Mesangial cell (primary cell): ENCODE data around the gene KRTAP2-2. TPM values are rescaled to one million over a fixed set of nuclear protein-coding genes. Genes with fewer than 3 reads are reported as not detected.

Source experiments
- total RNA-seq: library from RNA; depleted of rRNA; stranded (reverse); fragments of >200 nt; gene quantifications from 2 replicates; pipeline ENCODE4 v1.2.3, GENCODE V29; 2015

KRTAP2-2 gene
- not detected in 2 replicates for total RNA-seq

GRCh38 chr17:41055130-41055529 lies at the start of gene KRTAP2-2:
KRTAP2-2 (minus strand) TSS chr17:41055230; CDS start chr17:41055211, 19 bp downstream.

GRCh38 chr17:41101586-41102259 lies 46.7 kb upstream of the KRTAP2-2 start, which contains the start of gene KRTAP4-16:
KRTAP4-16 (minus strand) TSS chr17:41102209; CDS start chr17:41102209, 0 bp downstream.

GRCh38 chr17:41098042-41098441 lies 43.0 kb upstream of the KRTAP2-2 start, which contains the start of gene KRTAP4-8:
KRTAP4-8 (minus strand) TSS chr17:41098142; CDS start chr17:41098084, 58 bp downstream.

GRCh38 chr17:41084100-41084856 lies 29.2 kb upstream of the KRTAP2-2 start, which contains the start of gene KRTAP4-7:
KRTAP4-7 (plus strand) TSS chr17:41084150; CDS start chr17:41084207, 57 bp downstream.

GRCh38 chr17:41065829-41066624 lies 11.0 kb upstream of the KRTAP2-2 start, which contains the start of gene KRTAP2-4:
KRTAP2-4 (minus strand) TSS chr17:41065879; CDS start chr17:41065845, 34 bp downstream.

GRCh38 chr17:41060052-41060604 lies 5.1 kb upstream of the KRTAP2-2 start, which contains the start of gene KRTAP2-3:
KRTAP2-3 (minus strand) TSS chr17:41060114; CDS start chr17:41060050, 64 bp downstream.

GRCh38 chr17:41046735-41047465 lies 8.1 kb downstream of the KRTAP2-2 start, which contains the start of gene KRTAP2-1:
KRTAP2-1 (minus strand) TSS chr17:41047316; CDS start chr17:41047267, 49 bp downstream.

GRCh38 chr17:41040783-41041571 lies 14.1 kb downstream of the KRTAP2-2 start, which contains the start of gene KRTAP1-1:
KRTAP1-1 (minus strand) TSS chr17:41041450; CDS start chr17:41041397, 53 bp downstream.

GRCh38 chr17:41034346-41034935 lies 20.6 kb downstream of the KRTAP2-2 start, which contains the start of gene KRTAP1-3:
KRTAP1-3 (minus strand) TSS chr17:41034874; CDS start chr17:41034821, 53 bp downstream.

GRCh38 chr17:41029633-41030245 lies 25.3 kb downstream of the KRTAP2-2 start, which contains the start of gene KRTAP1-4:
KRTAP1-4 (minus strand) TSS chr17:41030195; CDS start chr17:41030078, 117 bp downstream.

GRCh38 chr17:41026715-41027471 lies 28.1 kb downstream of the KRTAP2-2 start, which contains the start of gene KRTAP1-5:
KRTAP1-5 (minus strand) TSS chr17:41027208; CDS start chr17:41027155, 53 bp downstream.

GRCh38 chr17:41008811-41009210 lies 46.2 kb downstream of the KRTAP2-2 start, which contains the start of gene KRTAP3-1:
KRTAP3-1 (minus strand) TSS chr17:41009128; CDS start chr17:41009074, 54 bp downstream.

Other genes starting within 250 kb of the KRTAP2-2 start
- gene KRT10, start 232.6 kb downstream of the KRTAP2-2 start, total RNA-seq, result 10.3 and 49.9 TPM in 2 replicates
- gene KRT12, start 188.0 kb downstream of the KRTAP2-2 start, total RNA-seq, result 0.13 TPM in 1 of 2 replicates, not detected in the other
- under 0.01 TPM in 1 of 2 replicates, not detected in the other for gene KRT20, start 170.0 kb downstream of the KRTAP2-2 start, total RNA-seq
- gene KRT23, start 117.6 kb downstream of the KRTAP2-2 start, total RNA-seq, result 0.76 TPM in 1 of 2 replicates, not detected in the other
- not detected in 2 replicates for gene KRT39, start 88.3 kb downstream of the KRTAP2-2 start, total RNA-seq
- not detected in 2 replicates for gene KRT40, start 70.9 kb downstream of the KRTAP2-2 start, total RNA-seq
- not detected in 2 replicates for gene KRTAP3-3, start 61.1 kb downstream of the KRTAP2-2 start, total RNA-seq
- not detected in 2 replicates for gene KRTAP3-2, start 55.3 kb downstream of the KRTAP2-2 start, total RNA-seq
- not detected in 2 replicates for gene KRTAP3-1, start 46.1 kb downstream of the KRTAP2-2 start, total RNA-seq
- gene KRTAP1-5, start 28.0 kb downstream of the KRTAP2-2 start, total RNA-seq, result not detected in 2 replicates
- gene KRTAP1-4, start 25.0 kb downstream of the KRTAP2-2 start, total RNA-seq, result not detected in 2 replicates
- gene KRTAP1-3, start 20.4 kb downstream of the KRTAP2-2 start, total RNA-seq, result not detected in 2 replicates
- gene KRTAP1-1, start 13.8 kb downstream of the KRTAP2-2 start, total RNA-seq, result not detected in 2 replicates
- gene KRTAP2-1, start 7.9 kb downstream of the KRTAP2-2 start, total RNA-seq, result not detected in 2 replicates
- gene KRTAP2-3, start 4.9 kb upstream of the KRTAP2-2 start, total RNA-seq, result 0.13 and 2.6 TPM in 2 replicates
- gene KRTAP2-4, start 10.6 kb upstream of the KRTAP2-2 start, total RNA-seq, result not detected in 2 replicates
- gene KRTAP4-7, start 28.9 kb upstream of the KRTAP2-2 start, total RNA-seq, result not detected in 2 replicates
- not detected in 2 replicates for gene KRTAP4-8, start 42.9 kb upstream of the KRTAP2-2 start, total RNA-seq
- not detected in 2 replicates for gene KRTAP4-16, start 47.0 kb upstream of the KRTAP2-2 start, total RNA-seq
- not detected in 2 replicates for gene KRTAP4-9, start 50.2 kb upstream of the KRTAP2-2 start, total RNA-seq
- not detected in 2 replicates for gene KRTAP4-11, start 63.1 kb upstream of the KRTAP2-2 start, total RNA-seq
- not detected in 2 replicates for gene KRTAP4-12, start 69.0 kb upstream of the KRTAP2-2 start, total RNA-seq
- not detected in 2 replicates for gene KRTAP4-6, start 85.3 kb upstream of the KRTAP2-2 start, total RNA-seq
- gene KRTAP4-5, start 94.6 kb upstream of the KRTAP2-2 start, total RNA-seq, result not detected in 2 replicates
- not detected in 2 replicates for gene KRTAP4-4, start 105.5 kb upstream of the KRTAP2-2 start, total RNA-seq
- gene KRTAP4-3, start 113.0 kb upstream of the KRTAP2-2 start, total RNA-seq, result not detected in 2 replicates
- not detected in 2 replicates for gene KRTAP4-2, start 123.0 kb upstream of the KRTAP2-2 start, total RNA-seq
- gene KRTAP4-1, start 129.7 kb upstream of the KRTAP2-2 start, total RNA-seq, result not detected in 2 replicates
- gene KRTAP9-1, start 134.7 kb upstream of the KRTAP2-2 start, total RNA-seq, result not detected in 2 replicates
- not detected in 2 replicates for gene KRTAP9-2, start 171.4 kb upstream of the KRTAP2-2 start, total RNA-seq
- gene KRTAP9-3, start 177.2 kb upstream of the KRTAP2-2 start, total RNA-seq, result not detected in 2 replicates
- gene KRTAP9-8, start 182.8 kb upstream of the KRTAP2-2 start, total RNA-seq, result not detected in 2 replicates
- not detected in 2 replicates for gene KRTAP9-4, start 194.5 kb upstream of the KRTAP2-2 start, total RNA-seq
- gene KRTAP9-9, start 200.2 kb upstream of the KRTAP2-2 start, total RNA-seq, result not detected in 2 replicates
- not detected in 2 replicates for gene KRTAP9-6, start 210.1 kb upstream of the KRTAP2-2 start, total RNA-seq
- gene KRTAP9-7, start 220.5 kb upstream of the KRTAP2-2 start, total RNA-seq, result not detected in 2 replicates
- not detected in 2 replicates for gene KRTAP29-1, start 247.6 kb upstream of the KRTAP2-2 start, total RNA-seq